ENCODE measurements around the gene VASH1. TPM values are rescaled to one million over a fixed set of nuclear protein-coding genes. Genes with fewer than 3 reads are reported as not detected.
A peak's percentile ranks its signal among the peaks of the same experiment; 100 is the strongest.
"Not testable (repeated sequence)": the region's sequence is repeated elsewhere in the genome, so short reads cannot be mapped to it uniquely, and the experiment has no call there.

VASH1 gene
- total RNA-seq, 4 donors from 2014 or later = 3.6 to 23.4 (median 16.4) TPM

- H3K27ac ChIP-seq = peak overlapping the region in 1 of 2 donors; percentile 37
- intact Hi-C loops (cut with DNase I; ENCODE audit: low total_unique reads) = no loop called here
- no peaks in the 10 kb centered on the region for H3K4me1 ChIP-seq
- no peaks in the 10 kb centered on the region for H3K27me3 ChIP-seq
- H3K9me3 ChIP-seq = no peaks in the 10 kb centered on the region
- no peaks in the 10 kb centered on the region for H3K36me3 ChIP-seq
- TF ChIP-seq POLR2A (IDR thresholded peaks at IDR 0.05) (no peak), CTCF (IDR thresholded peaks at IDR 0.05) (no peak)
- H3K4me3 ChIP-seq = no peak overlapping the region
- DNase-seq = no peak
Measured at GRCh38 chr14:76716285-76716684, 45.0 kb upstream of the VASH1 start.

GRCh38 chr14:76717508-76718290, 43.6 kb upstream of the VASH1 start:
- no peak for DNase-seq
- Histone ChIP-seq H3K27me3 (no peaks in the 10 kb centered on the region), H3K27ac (peak overlapping the region in 1 of 2 donors; percentile 9), H3K36me3 (no peaks in the 10 kb centered on the region), H3K4me3 (no peak overlapping the region), H3K4me1 (no peaks in the 10 kb centered on the region), H3K9me3 (no peaks in the 10 kb centered on the region)
- TF ChIP-seq POLR2A (IDR thresholded peaks at IDR 0.05) (no peak), CTCF (IDR thresholded peaks at IDR 0.05) (no peak)
- intact Hi-C loops (cut with DNase I; ENCODE audit: low total_unique reads) = no loop called here

GRCh38 chr14:76718306-76719040, 42.8 kb upstream of the VASH1 start:
- Histone ChIP-seq H3K27me3 (no peaks in the 10 kb centered on the region), H3K9me3 (no peaks in the 10 kb centered on the region), H3K36me3 (no peaks in the 10 kb centered on the region), H3K4me1 (no peaks in the 10 kb centered on the region), H3K4me3 (no peak overlapping the region), H3K27ac (peak overlapping the region in 1 of 2 donors; percentile 9)
- no peak for DNase-seq
- intact Hi-C loops (cut with DNase I; ENCODE audit: low total_unique reads) = no loop called here
- TF ChIP-seq POLR2A (IDR thresholded peaks at IDR 0.05) = no peak
- no peak for TF ChIP-seq CTCF (IDR thresholded peaks at IDR 0.05)

GRCh38 chr14:76719666-76720065, 41.6 kb upstream of the VASH1 start:
- no peaks in the 10 kb centered on the region for H3K4me1 ChIP-seq
- intact Hi-C loops (cut with DNase I; ENCODE audit: low total_unique reads) = no loop called here
- TF ChIP-seq POLR2A (IDR thresholded peaks at IDR 0.05) (no peak), CTCF (IDR thresholded peaks at IDR 0.05) (no peak)

GRCh38 chr14:76720382-76720813, 40.9 kb upstream of the VASH1 start:
- TF ChIP-seq POLR2A (IDR thresholded peaks at IDR 0.05) = no peak
- TF ChIP-seq CTCF (IDR thresholded peaks at IDR 0.05) = no peak
- peak overlapping the region in 1 of 2 donors; percentile 39 for H3K27ac ChIP-seq
- H3K27me3 ChIP-seq = no peaks in the 10 kb centered on the region
- no peaks in the 10 kb centered on the region for H3K9me3 ChIP-seq
- H3K4me3 ChIP-seq = no peak overlapping the region
- no peaks in the 10 kb centered on the region for H3K36me3 ChIP-seq
- DNase-seq = peak; percentile 41 to 56
- intact Hi-C loops (cut with DNase I; ENCODE audit: low total_unique reads) = no loop called here
- H3K4me1 ChIP-seq = no peaks in the 10 kb centered on the region

More at GRCh38 chr14:76719666-76720065, 41.6 kb upstream of the VASH1 start:
- Histone ChIP-seq H3K27me3 (no peaks in the 10 kb centered on the region), H3K9me3 (no peaks in the 10 kb centered on the region), H3K36me3 (no peaks in the 10 kb centered on the region), H3K4me3 (no peak overlapping the region), H3K27ac (peak overlapping the region; percentile 20 to 39)
- no peak for DNase-seq

- H3K27me3 ChIP-seq; H3K9me3 ChIP-seq; H3K4me3 ChIP-seq; H3K36me3 ChIP-seq; intact Hi-C loops (cut with DNase I; ENCODE audit: low total_unique reads); DNase-seq; H3K27ac ChIP-seq; H3K4me1 ChIP-seq: not testable (repeated sequence)
Measured at GRCh38 chr14:76721506-76721905, 39.8 kb upstream of the VASH1 start.
